ENCODE measurements around the gene TIMM44.

The TIMM44 gene, protein sequence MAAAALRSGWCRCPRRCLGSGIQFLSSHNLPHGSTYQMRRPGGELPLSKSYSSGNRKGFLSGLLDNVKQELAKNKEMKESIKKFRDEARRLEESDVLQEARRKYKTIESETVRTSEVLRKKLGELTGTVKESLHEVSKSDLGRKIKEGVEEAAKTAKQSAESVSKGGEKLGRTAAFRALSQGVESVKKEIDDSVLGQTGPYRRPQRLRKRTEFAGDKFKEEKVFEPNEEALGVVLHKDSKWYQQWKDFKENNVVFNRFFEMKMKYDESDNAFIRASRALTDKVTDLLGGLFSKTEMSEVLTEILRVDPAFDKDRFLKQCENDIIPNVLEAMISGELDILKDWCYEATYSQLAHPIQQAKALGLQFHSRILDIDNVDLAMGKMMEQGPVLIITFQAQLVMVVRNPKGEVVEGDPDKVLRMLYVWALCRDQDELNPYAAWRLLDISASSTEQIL

DNA sequence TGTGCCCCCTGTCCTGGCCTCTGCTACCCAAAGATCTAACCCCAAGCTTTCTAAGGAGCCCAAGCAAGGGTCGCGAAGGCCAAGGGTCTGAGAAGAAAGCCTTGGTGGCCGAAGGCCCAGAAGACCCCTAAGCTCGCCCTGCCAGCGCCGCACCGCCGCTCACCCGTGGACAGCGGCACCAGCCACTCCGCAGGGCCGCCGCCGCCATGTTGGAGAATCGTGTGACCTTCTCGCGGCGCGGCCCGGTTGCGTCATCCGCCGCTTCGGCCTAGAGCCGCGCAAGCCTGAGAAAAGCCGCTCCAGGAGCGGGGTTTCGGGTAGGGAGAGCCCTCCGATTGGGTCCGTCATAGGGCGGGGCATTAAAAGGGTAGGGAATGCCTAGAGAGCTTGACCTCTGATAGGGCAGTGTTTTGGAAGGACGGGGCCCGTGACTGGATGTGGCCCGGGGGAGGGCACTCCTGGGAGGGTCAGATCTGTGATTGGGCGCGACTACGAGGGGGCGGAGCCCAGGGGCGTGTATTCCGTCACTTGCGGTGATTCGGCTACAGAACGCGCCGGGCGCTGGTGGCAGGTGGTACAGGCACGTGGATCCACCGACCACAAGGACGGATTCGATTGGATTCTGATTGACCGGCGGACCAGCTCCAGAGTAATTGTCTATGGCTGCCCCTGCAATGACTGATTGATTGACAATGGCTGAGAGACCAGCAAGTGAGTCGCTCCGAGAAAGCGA lies at the start of gene TIMM44:
TIMM44 (minus strand) TSS at position 223 of the 733 bp plus-strand sequence; CDS start at position 208, 15 bp downstream.
- peak; percentile 100 for DNase-seq (ENCODE audit: low spot score)

DNA sequence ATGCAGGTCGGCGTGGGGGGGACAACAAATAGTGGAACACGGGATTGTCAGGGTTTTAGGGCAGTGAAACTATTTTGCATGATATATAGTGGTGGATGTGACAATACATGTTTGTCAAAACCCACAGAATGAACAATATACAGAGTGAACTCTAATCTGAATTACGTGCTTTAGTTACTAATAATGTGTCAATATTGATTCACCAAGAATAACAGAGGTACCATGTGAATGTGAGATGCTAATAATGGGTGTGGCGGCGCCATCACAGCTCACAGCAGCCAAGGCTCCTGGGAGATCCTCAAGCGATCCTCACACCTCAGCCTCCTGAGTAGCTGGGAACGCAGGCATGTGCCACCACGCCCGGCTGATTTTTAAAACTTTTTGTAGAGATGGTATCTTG lies 49.1 kb upstream of the TIMM44 start:
- DNase-seq (ENCODE audit: low spot score) = no peak

DNA sequence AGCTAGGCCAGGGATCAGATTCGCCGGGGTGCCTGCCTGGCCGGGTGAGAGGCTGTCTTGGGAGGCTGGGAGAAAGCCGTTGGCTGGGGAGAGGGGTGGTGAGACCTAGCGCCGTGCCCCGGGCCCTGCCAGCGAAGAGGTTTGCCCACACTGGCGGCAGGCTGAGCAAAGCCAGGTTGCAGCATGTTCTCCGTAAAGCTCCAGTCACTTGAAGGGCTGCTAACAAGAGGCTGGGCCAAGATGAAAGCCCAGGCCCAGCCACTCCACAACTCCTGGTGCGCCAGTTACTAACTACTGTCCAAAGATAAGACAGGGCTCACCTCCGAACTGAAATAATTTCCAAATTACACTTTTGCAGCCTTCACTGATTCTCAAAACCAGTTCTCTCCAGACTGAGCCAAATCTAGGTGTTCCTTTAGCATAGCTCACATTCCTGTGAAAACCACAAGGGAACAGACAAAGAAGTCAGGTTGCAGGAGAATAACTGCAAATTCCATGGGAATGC lies 45.7 kb upstream of the TIMM44 start:
- no peak for DNase-seq (ENCODE audit: low spot score)

DNA sequence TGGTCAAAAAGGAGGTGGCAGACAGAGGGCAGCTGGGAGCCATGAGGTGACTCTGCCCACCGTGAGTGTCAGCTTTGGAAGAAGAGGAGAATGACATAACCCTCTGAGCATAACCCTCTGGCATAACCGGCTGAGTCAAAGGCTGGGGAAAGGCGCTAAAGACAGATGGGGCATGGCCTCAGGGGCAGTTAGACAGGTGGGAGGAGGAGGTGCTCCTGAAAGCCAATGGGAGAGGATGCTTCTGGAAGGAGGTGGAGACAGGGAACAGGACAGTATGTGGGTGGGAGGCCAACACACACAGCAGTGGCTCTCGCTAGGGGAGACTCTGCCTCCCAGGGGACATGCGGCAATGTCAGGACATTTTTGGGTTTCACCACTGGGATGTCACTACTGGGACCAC lies 44.8 kb upstream of the TIMM44 start:
- no peak for DNase-seq (ENCODE audit: low spot score)

DNA sequence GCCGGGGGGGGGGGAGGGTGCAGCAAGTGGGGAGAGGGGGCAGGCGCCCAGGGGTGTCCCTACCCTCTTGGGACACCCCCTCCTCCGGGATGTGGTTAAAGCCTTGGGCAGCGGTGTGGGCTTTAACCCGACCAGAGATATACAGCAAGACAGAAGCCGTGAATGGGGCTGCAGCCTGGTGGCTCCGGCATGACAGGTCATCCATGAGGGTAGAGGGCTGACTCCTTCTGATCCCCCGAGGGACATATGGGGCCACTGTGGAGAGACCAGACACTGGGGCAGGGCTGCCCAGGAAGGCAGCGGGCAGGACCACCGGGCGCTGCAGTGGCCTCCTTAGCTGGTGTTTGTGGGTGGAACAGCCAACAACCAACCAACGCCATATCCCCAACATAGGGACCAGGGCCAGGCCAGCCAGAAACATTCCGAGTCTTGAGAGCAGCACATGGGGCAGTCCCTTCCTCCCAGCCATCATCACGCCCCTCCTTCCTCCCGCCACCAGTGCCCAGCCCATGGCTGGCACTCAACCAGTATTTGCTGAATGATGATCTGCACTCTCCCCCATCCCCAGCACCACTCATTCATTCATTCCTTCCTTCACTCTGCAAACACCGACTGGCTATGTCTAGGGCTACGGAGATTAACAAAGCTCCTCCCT lies 43.8 kb upstream of the TIMM44 start:
- DNase-seq (ENCODE audit: low spot score) = no peak

DNA sequence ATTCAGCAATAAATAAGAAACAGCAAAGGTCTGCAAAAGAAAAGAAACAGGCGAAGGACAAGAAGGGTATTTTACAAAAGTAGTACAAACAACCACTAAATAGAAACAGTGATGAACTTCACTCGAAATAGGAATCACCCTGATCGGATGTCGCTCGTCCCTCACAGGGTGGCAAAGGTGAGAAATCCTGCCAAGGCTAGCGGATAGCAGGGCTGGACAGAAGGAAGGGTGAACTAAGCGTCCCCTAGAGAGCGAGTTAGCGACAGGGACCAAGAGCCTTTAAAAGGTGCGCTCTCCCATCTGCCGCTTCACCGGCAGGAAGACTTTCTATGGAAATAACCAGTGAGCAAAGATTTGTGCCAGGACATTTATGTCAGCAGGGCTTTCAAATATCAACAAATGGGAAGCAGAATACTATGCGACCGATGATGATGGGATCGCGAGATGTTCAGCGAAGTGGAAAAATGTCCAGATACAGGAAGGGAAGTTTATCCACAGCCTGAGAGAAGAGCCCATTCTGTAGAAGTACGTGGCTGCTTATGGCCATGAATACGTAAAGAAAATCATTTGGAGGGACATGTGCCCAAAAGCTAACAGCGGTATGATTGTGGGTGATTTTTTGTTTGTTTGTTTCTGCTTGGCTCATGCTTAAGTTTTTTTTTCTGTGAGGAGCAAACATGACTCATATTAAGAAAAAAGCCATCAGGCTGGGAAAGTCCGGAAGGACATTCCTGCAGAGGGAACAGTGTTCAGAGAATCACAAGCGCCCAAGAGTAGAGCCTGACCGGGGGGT lies 43.1 kb upstream of the TIMM44 start:
- DNase-seq (ENCODE audit: low spot score) = no peak

DNA sequence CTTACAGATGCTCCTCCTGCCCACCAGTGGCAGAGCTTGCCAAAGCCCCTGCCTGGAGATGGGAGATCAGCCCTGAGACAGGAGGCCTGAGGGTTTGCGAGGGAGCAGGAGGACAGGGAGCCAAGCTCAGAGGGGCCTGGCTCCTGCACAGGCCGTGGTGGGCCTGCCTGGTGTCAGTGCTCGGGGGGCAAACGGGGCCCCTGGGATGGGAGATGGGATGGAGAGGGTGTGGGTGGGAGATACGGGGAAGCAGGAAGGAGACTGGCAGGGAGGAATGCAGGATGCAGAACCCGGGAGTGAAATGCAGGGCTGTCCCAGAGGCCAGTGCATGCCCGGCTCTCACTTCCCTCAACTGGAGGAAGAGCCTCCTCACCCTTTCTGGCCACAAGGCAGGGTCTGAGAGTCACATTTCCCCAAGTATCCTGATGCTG lies 42.0 kb upstream of the TIMM44 start:
- DNase-seq (ENCODE audit: low spot score) = no peak

DNA sequence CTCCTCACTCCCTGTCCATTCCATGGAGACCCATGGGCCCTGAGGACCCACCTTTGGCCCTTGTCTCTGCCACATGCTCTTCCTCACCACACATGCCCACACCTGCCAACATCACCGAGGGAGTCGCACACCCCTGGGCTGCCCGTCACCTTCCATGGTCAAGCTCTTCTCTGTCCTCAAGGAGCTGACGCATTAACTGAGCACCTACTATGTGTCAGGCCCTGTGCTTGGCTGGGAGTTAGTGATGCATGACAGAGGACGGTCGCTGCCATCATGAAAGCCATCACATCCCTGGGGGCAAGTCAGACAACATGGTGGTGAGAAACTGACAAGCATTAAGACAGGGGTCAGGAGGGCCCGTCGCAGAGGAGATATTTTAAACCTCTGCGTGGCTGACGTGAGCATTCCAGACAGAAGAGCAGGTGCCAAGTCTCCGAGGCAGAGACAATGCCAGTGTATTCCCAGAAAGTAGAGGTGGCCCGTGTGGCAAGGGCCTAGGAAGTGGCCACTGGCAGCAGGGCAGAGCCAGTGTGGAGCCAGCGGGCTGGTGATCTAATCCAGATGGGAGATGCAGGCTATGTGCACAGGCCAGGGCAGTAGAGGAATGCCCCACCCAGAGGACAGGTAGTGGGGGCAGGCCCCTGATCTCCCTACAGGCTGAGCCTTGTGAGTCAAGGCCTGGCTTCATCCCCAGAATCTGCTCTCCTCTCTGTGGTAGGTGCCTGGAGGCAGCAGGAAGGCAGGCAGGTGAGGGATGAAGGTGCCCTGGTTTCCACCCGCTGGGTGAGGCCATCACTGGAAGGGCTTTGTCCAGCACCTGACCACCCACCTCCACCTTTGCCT lies 40.8 kb upstream of the TIMM44 start:
- no peak for DNase-seq (ENCODE audit: low spot score)

DNA sequence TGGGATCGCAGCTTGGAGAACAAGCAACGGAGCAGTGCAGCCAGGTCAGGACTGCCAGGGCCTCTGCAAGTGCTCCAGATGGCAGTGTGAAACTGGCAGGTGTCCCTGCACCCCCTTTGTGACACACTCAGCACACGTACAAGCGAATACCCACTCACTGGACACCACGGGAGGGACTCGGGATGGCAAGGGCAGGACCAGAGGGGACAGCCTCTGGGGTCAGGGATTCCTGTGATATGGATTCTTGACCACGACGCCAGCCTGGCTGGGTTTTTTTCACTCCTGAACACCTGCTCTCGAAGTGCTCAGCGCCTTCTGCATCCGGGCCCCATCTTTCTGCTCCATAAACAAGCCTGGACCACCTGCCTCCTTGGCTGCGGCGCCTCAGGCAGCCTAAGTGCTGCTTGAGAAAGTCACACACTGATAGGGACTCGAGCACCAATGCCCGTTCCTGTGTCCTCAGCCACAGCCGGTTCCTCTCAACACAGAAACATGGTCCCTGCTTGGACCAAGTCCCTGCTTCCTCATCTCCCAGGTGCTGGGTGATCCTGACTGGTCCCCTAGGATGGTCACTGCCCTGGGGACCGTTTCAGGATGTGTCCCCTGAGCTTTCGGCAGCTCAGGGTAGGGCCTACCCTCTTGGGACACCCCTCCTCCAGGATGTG lies 40.0 kb upstream of the TIMM44 start:
- DNase-seq (ENCODE audit: low spot score) = no peak

DNA sequence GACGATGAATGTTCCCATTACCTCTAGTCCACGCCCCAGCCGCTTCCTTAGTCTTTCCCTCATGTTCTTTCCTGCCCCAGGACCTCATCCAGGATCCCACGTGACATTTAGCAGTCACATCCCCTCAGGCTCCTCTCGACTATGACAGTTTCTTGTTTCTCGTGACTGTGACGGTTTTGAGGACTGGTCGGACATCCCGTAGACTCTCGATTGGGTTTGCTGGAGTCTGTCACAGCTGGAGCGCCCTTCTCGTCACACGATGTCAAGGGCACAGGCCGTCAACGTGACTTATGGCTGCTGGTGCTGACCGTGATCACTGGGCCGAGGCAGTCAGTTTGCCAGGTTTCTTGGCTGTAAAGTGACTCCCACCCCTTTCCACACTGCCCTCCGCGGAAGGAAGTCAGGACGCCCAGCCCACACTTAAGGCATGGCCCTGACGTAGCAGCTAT lies 39.2 kb upstream of the TIMM44 start:
- no peak for DNase-seq (ENCODE audit: low spot score)

DNA sequence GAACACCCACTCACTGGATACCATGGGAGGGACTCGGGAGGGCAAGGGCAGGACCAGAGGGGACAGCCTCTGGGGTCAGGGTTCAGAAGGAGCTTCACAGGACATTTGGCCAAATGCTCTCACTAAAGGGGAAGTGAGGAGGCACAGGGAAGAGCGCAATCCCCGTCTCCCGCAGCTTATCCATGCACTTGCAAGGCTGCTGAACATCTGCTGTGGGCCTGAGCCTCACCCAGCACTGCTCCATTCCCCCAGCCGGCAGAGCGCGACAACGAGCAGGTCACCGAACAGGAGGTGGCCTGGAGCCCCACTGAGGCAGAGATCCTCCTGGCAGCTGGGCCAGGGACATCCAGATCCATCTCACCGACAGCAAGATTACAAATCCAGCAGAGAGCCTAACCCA lies 38.6 kb upstream of the TIMM44 start:
- DNase-seq (ENCODE audit: low spot score) = no peak

DNA sequence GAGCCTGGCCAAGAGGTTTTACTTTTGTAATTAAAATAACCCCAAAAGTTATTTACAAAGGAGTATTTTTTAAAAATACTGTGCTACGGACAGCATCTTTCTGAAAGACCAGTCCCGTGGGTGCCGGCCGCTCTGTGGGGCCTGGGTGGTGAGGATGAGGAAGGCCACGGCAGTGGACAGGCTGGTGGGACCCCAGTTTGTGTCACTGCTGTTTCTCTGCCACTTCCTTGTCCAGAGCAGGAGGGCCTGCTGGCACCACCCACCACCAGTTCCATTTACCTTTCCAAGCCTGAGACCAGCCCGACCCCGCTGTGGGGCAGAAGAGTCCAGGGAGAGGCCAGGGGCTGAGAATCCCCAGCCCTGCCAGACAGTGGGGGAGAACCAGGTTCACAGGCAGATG lies 38.2 kb upstream of the TIMM44 start:
- DNase-seq (ENCODE audit: low spot score) = no peak

DNA sequence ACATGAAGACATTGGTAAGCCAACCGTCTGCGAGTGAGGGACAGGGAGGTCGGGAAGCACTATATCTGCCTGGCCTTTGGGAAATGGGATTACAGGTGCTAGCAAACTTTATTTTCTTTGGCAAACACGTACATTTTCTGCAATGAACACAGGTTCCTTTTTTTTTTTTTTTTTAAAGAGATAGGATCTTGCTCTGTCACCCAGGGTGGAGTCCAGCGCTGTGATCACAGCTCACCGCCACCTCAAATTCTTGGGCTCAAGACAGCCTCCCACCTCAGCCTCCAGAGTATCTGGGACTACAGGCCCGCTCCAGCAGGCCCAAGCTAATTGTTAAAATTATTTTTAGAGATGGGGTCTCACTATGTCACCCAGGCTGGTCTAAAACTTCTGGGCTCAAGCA lies 37.7 kb upstream of the TIMM44 start:
- DNase-seq (ENCODE audit: low spot score) = no peak

DNA sequence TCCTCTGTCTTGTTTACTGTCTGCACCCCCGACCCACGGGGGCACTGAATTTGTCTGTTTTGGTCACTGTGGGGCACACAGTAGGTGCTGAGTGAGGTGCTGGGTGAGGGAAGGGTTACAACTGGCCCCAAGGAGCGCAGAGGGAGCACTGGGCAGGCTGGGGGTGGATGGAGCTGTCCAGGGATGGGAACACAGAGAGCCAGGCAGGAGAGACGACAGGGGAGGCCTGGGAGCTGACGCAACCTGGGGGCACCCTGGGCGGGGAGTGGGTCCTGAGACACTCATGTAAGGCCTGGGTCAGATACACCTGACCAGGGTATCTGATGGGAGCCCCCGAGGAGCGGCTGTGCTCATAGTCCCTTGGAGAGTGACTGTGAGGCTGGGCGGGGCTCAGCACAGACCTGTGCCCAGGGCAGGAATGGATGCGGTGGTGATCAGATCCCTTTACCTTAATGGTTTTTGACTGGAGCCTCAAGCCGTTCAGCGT lies 37.2 kb upstream of the TIMM44 start:
- DNase-seq (ENCODE audit: low spot score) = no peak

DNA sequence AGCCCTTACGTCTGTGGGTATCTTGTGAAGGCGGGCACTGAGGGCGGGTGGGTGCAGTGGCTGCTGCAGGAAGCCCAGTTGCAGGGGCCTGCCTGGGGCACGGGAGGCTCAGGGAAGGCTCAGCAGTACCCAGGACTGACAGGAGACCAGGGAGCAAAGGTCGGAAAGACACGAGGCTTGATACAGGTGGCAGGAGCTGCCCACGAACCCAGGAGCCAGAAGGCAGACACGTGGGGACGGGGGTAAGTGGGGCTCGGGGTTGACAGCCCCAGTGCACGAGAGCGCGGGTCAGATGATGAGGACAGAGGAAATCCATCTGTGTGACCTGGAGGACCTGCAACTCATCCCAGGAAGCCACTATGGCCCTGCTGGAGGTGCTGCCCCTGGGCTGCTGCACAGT lies 36.7 kb upstream of the TIMM44 start:
- no peak for DNase-seq (ENCODE audit: low spot score)

DNA sequence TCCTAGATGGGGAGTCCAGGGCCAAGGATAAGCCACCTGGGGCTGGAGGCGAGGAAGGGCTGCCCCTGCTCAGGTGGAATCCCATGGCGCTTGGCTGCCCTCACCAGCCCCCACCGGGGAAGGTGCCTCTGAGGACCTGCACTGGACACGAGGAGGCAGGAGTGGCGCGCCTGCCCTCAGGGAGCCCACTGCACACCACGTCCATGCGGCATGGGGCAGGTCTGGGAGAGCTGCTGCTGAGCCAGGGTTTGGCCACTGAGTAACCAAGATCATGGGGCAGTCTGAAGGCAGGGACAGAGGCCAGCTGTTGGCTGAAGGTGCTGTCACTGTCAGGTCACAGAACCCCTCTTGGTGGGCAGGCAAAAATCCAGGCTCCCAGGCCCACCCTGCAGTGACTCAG lies 36.1 kb upstream of the TIMM44 start:
- DNase-seq (ENCODE audit: low spot score) = no peak

DNA sequence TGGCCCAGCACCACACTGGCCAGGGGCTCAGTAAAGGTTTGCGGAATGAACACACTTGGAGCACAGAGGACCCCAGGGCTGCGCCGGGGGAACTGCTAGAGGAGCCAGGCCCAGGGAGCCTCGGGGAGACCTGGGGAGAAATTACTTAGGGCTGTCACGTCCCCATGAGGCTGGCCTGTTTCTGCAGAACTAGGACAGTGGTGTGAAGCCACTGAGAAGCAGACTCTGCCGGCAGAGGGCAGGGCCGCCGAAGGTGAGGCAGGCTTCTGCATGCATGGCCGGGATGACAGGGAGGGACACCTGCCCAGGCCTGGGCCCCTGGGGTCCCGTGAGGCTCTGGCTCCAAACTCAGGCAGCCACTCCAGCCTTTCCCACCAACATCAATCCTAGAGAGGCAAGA lies 35.5 kb upstream of the TIMM44 start:
- DNase-seq (ENCODE audit: low spot score) = no peak

DNA sequence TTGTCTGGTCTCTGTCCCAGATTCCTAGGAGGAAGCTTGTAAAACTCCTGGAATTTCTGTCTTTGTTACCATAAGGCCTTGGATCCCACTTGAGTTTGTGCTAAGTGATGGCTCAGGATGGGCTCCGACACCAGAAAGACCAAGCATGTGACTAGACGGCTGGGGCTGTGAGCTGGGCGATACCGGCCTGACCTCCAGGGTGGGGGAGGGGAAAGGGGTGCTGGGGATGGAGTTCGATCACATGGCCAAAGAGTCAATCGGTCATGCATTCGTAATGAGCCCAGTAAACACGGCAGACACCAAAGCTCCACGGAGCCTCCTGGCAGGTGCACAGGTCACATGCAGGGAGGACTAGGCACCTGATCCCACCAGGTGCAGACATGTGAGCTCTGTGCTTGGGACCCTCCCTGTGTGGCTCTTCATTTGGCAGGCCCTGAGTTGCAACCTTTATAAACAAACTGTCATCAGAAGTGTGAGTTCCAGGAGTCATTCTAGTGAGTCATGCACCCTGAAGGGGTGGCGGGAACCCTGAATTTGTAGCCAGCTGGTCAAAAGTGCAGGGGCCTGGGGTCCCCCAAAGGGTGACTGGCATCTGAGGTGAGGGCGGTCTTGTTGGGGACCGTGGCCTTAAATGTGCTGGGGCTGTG lies 34.8 kb upstream of the TIMM44 start:
- no peak for DNase-seq (ENCODE audit: low spot score)

DNA sequence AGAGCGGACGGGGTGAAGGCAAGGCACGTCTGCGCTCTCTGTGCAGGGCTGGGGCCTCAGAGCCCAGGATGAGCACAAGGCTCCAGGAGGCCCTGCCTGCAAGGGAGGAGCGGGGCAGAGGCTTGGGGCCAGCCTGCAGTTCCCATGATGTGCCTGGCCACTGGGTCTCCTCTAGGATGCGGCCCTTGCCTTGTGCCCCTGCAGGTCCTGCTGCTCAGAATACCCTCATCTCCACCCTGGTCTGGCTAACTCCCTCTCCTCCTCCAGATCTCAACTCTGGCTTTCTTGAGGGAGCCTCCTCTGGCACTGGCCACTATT lies 34.2 kb upstream of the TIMM44 start:
- DNase-seq (ENCODE audit: low spot score) = no peak

Data from Ammon's horn (tissue), 1 donor.